GM04504 (cell line): ENCODE results near the gene DNAJC15.

Experiments
- DNase-seq: peaks from one replicate; pipeline ENCODE4 v3.0.0-alpha.2; 2012; ENCODE audit warnings: low read depth

The DNAJC15 gene

GRCh38 chr13:43127827-43128226 is 104.4 kb downstream of the DNAJC15 start:
- DNase-seq: no peak

GRCh38 chr13:43128504-43128961 is 105.1 kb downstream of the DNAJC15 start:
- DNase-seq: no peak

GRCh38 chr13:43129066-43129465 is 105.7 kb downstream of the DNAJC15 start:
- no peak for DNase-seq

- DNase-seq: no peak
Observed at GRCh38 chr13:43129511-43130110, 106.2 kb downstream of the DNAJC15 start.

GRCh38 chr13:43132257-43132656 is 108.9 kb downstream of the DNAJC15 start:
- no peak for DNase-seq

- DNase-seq: no peak
Observed at GRCh38 chr13:43132911-43133310, 109.5 kb downstream of the DNAJC15 start.

- no peak for DNase-seq
Observed at GRCh38 chr13:43133792-43134191, 110.4 kb downstream of the DNAJC15 start.

GRCh38 chr13:43134868-43135267 is 111.5 kb downstream of the DNAJC15 start:
- DNase-seq: no peak

- DNase-seq: no peak
Observed at GRCh38 chr13:43135516-43135915, 112.1 kb downstream of the DNAJC15 start.

GRCh38 chr13:43136920-43137575 is 113.7 kb downstream of the DNAJC15 start:
- DNase-seq: no peak

- no peak for DNase-seq
Observed at GRCh38 chr13:43139211-43139610, 115.8 kb downstream of the DNAJC15 start.

- DNase-seq: no peak
Observed at GRCh38 chr13:43139921-43140320, 116.5 kb downstream of the DNAJC15 start.

- DNase-seq: no peak
Observed at GRCh38 chr13:43140985-43141384, 117.6 kb downstream of the DNAJC15 start.

- no peak for DNase-seq
Observed at GRCh38 chr13:43141685-43142084, 118.3 kb downstream of the DNAJC15 start.

GRCh38 chr13:43143591-43143990 is 120.2 kb downstream of the DNAJC15 start:
- DNase-seq: no peak

GRCh38 chr13:43145534-43146196 is 122.3 kb downstream of the DNAJC15 start:
- DNase-seq: no peak

- DNase-seq: no peak
Observed at GRCh38 chr13:43146400-43146799, 123.0 kb downstream of the DNAJC15 start.

GRCh38 chr13:43150369-43151207 is 127.2 kb downstream of the DNAJC15 start:
- no peak for DNase-seq

- DNase-seq: peak; percentile 33
Observed at GRCh38 chr13:43153436-43154090, 130.2 kb downstream of the DNAJC15 start.

- DNase-seq: no peak
Observed at GRCh38 chr13:43154156-43154651, 130.8 kb downstream of the DNAJC15 start.

GRCh38 chr13:43154839-43155238 is 131.5 kb downstream of the DNAJC15 start:
- DNase-seq: no peak

GRCh38 chr13:43156916-43157315 is 133.5 kb downstream of the DNAJC15 start:
- DNase-seq: no peak
